ENCODE results near the gene KIF24.

Gene KIF24

GRCh38 chr9:34322899-34323591, 6.0 kb downstream of the KIF24 start:
- Histone ChIP-seq H3K9me2 (ENCODE audit: low read depth, low read length) (no peaks in the 10 kb centered on the region), H3K27me3 (ENCODE audit: insufficient read depth, low read length) (no peaks in the 10 kb centered on the region), H3K4me1 (ENCODE audit: insufficient read depth, low read length, severe bottlenecking) (peaks cover 54% of the 10 kb centered on the region), H3K79me2 (ENCODE audit: insufficient read depth, low read length) (peaks cover 65% of the 10 kb centered on the region), H3K4me3 (ENCODE audit: low read depth, low read length, poor library complexity, severe bottlenecking) (no peak overlapping the region), H3K4me2 (ENCODE audit: low read length) (no peak overlapping the region; the same call in 1 of the 2 replicates), H4K20me1 (ENCODE audit: insufficient read depth, low read length) (no peaks in the 10 kb centered on the region), H3K36me3 (ENCODE audit: insufficient read depth, low read length) (no peaks in the 10 kb centered on the region; the same call in 1 of the 2 replicates), H3F3A (ENCODE audit: insufficient read depth, low read length) (no peaks in the 10 kb centered on the region), H3K9ac (ENCODE audit: low read length) (no peak overlapping the region), H2AFZ (ENCODE audit: low read length) (no peak overlapping the region), H3K9me3 (ENCODE audit: low read length) (no peaks in the 10 kb centered on the region), H3K27ac (ENCODE audit: low read depth, low read length, poor library complexity, severe bottlenecking) (no peak overlapping the region)
- no peak for TF ChIP-seq CTCF (IDR thresholded peaks at IDR 0.05; ENCODE audit: low read length)
- no peak for TF ChIP-seq EZH2 (IDR thresholded peaks at IDR 0.05; ENCODE audit: borderline replicate concordance, low read length)

- no peaks in the 10 kb centered on the region for H3K9me3 ChIP-seq (ENCODE audit: low read length)
- H3K36me3 ChIP-seq (ENCODE audit: insufficient read depth, low read length), result no peaks in the 10 kb centered on the region; the same call in 1 of the 2 replicates
- no peak overlapping the region for H3K4me3 ChIP-seq (ENCODE audit: low read depth, low read length, poor library complexity, severe bottlenecking)
- H3K27me3 ChIP-seq (ENCODE audit: insufficient read depth, low read length), result no peaks in the 10 kb centered on the region
- H2AFZ ChIP-seq (ENCODE audit: low read length), result no peak overlapping the region
- peaks cover 55% of the 10 kb centered on the region for H3K79me2 ChIP-seq (ENCODE audit: insufficient read depth, low read length)
- no peak overlapping the region for H3K9ac ChIP-seq (ENCODE audit: low read length)
- H3F3A ChIP-seq (ENCODE audit: insufficient read depth, low read length), result no peaks in the 10 kb centered on the region
- H3K4me2 ChIP-seq (ENCODE audit: low read length), result no peak overlapping the region
- H3K4me1 ChIP-seq (ENCODE audit: insufficient read depth, low read length, severe bottlenecking), result peaks cover 39% of the 10 kb centered on the region
- no peaks in the 10 kb centered on the region for H4K20me1 ChIP-seq (ENCODE audit: insufficient read depth, low read length)
- H3K27ac ChIP-seq (ENCODE audit: low read depth, low read length, poor library complexity, severe bottlenecking), result no peak overlapping the region
- no peak for TF ChIP-seq CTCF (IDR thresholded peaks at IDR 0.05; ENCODE audit: low read length)
- H3K9me2 ChIP-seq (ENCODE audit: low read depth, low read length), result no peaks in the 10 kb centered on the region
These were observed 7.6 kb downstream of the KIF24 start for GRCh38 chr9:34321451-34321850.

GRCh38 chr9:34318163-34318790, 10.8 kb downstream of the KIF24 start:
- peaks cover 45% of the 10 kb centered on the region for H3K79me2 ChIP-seq (ENCODE audit: insufficient read depth, low read length)
- H3K9ac ChIP-seq (ENCODE audit: low read length), result no peak overlapping the region
- H3K27ac ChIP-seq (ENCODE audit: low read depth, low read length, poor library complexity, severe bottlenecking), result no peak overlapping the region
- no peaks in the 10 kb centered on the region; the same call in 1 of the 2 replicates for H3K36me3 ChIP-seq (ENCODE audit: insufficient read depth, low read length)
- TF ChIP-seq EZH2 (IDR thresholded peaks at IDR 0.05; ENCODE audit: borderline replicate concordance, low read length) (no peak), CTCF (IDR thresholded peaks at IDR 0.05; ENCODE audit: low read length) (no peak)
- H2AFZ ChIP-seq (ENCODE audit: low read length), result no peak overlapping the region
- no peaks in the 10 kb centered on the region for H3K9me3 ChIP-seq (ENCODE audit: low read length)
- H3K9me2 ChIP-seq (ENCODE audit: low read depth, low read length), result no peaks in the 10 kb centered on the region
- no peaks in the 10 kb centered on the region for H3K27me3 ChIP-seq (ENCODE audit: insufficient read depth, low read length)
- no peaks in the 10 kb centered on the region; the same call in 1 of the 2 replicates for H3F3A ChIP-seq (ENCODE audit: insufficient read depth, low read length)
- H4K20me1 ChIP-seq (ENCODE audit: insufficient read depth, low read length), result no peaks in the 10 kb centered on the region
- H3K4me2 ChIP-seq (ENCODE audit: low read length), result no peak overlapping the region
- H3K4me3 ChIP-seq (ENCODE audit: low read depth, low read length, poor library complexity, severe bottlenecking), result no peak overlapping the region
- peaks cover 21% of the 10 kb centered on the region for H3K4me1 ChIP-seq (ENCODE audit: insufficient read depth, low read length, severe bottlenecking)

Data from OCI-LY1 (cell line).